ENCODE results near the gene TMCO6. TPM values are rescaled to one million over a fixed set of nuclear protein-coding genes. Genes with fewer than 3 reads are reported as not detected.
"Not testable (repeated sequence)": the region's sequence is repeated elsewhere in the genome, so short reads cannot be mapped to it uniquely, and the experiment has no call there.

Gene TMCO6
- polyA plus RNA-seq (ENCODE audit: insufficient read length in 4 of 4): 10 to 100 TPM; 15.5 to 18.8 (median 16.9) TPM

DNA sequence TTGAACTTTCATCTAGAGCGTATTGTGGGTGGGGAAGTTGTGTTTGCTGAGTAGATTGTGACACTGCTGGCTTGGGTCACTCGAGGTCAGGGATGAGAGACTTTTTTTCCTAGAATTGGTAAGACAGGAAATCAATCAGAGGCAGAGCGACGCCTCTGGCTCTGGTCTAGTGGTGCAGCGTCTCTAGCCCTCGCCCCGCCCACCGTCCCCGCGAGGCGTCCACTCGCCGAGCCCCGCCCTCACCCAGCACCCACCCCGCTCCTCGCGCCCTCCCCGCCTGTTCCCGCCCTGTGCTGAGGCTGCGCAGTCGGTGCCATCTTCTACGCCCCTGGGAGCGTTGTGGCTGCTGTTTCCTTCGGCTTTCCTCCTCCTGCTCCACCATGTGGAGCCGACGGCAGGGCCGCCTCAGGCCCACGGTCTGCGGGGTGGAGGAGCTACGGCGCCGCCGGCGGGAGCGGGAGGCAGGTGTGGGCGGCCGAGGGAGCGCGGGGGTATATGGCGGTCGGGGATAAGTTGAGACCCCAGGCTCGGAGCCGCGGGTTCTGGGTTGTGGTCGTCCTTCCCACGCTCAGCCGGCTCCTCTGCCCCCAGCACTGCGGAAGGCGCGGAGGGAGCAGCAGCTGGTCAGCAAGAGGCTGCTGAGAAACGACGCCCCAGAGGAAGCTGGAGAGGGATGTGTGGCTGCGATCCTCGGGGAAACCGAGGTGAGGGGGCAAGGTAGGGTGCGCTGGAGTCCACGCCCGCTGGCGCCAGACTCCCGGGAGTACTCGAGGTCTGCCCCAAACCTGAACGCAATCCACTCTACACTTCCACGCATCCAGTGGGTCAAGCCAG lies at the start of gene TMCO6:
TSS of gene TMCO6 (plus strand) at position 304 of the 834 bp plus-strand sequence. CDS start at position 381, 77 bp downstream.
- peak in 3 of 4 donors; percentile 81 to 87 (median 82) for DNase-seq (ENCODE audit: low read depth in 4 of 4, low spot score in 3 of 4)

DNA sequence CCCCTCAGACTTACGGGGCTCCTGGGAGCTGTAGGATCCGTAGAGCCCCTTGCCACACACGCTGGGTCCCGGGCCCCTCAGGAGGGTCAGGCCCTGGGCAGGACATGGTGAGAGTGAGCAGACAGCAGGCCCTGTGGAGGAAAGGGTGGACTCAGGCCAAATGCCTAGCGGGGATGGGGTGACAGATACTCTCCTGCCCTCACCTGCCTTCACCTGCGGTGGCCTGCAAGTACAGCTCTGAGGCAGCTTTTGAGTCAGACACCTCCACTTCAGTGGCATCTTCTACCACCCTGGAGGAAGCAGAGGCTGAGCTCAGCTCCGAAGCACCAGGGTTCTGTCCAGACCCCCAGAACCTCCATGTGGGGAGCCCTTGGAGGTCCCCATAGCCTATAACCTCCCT lies 48.4 kb upstream of the TMCO6 start:
- no peak for DNase-seq (ENCODE audit: low read depth in 4 of 4, low spot score in 3 of 4)

GRCh38 chr5:140591747-140592372 lies 47.4 kb upstream of the TMCO6 start:
- DNase-seq (ENCODE audit: low read depth in 4 of 4, low spot score in 3 of 4): no peak

DNA sequence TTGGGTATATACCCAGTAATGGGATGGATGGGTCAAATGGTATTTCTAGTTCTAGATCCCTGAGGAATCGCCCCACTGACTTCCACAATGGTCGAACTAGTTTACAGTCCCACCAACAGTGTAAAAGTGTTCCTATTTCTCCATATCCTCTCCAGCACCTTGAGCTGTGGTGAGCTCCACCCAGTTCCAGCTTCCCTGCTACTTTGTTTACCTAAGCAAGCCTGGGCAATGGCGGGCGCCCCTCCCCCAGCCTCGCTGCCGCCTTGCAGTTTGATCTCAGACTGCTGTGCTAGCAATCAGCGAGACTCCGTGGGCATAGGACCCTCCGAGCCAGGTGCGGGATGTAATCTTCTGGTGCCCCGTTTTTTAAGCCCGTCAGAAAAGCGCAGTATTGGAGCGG lies 46.2 kb upstream of the TMCO6 start:
- DNase-seq (ENCODE audit: low read depth in 4 of 4, low spot score in 3 of 4): not testable (repeated sequence)

- no peak for DNase-seq (ENCODE audit: low read depth in 4 of 4, low spot score in 3 of 4)
These were observed 45.1 kb upstream of the TMCO6 start for GRCh38 chr5:140594169-140594568.

DNA sequence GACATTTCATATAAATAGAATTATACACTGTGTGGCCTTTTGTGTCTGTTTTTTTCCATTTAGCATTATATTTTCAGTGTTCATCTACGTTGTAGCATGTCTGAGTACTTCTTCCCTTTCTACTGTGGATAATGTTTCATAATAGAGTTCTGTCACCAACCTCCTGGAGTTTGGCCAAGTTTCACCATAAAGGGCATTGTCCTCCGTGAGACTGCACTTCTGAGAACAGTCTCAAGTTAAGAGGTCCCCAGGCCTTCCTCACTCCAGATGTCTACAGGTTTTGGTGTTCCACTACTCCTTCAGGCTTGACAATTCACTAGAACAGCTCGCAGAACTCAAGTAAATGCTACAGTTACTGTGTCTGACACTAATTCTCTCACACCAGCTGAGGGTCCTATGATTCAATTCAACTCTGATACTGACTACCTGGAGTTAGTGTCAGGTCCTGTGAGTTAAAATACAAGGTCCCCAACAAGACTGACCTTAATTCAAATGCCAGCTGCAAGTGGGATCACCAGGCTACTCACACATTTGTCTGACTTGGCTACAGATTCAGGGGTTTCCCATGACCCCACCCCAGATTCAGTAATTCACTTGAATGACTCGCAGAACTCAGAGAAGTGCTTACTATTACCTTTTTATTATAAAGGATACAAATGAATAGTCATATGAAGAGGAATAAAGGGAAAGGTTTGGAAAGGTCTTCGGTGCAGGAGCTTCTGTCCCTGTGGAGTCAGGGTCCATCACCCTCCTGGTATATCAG lies 43.5 kb upstream of the TMCO6 start:
- DNase-seq (ENCODE audit: low read depth in 4 of 4, low spot score in 3 of 4): no peak

GRCh38 chr5:140596321-140596741 lies 42.9 kb upstream of the TMCO6 start:
- DNase-seq (ENCODE audit: low read depth in 4 of 4, low spot score in 3 of 4): no peak

DNA sequence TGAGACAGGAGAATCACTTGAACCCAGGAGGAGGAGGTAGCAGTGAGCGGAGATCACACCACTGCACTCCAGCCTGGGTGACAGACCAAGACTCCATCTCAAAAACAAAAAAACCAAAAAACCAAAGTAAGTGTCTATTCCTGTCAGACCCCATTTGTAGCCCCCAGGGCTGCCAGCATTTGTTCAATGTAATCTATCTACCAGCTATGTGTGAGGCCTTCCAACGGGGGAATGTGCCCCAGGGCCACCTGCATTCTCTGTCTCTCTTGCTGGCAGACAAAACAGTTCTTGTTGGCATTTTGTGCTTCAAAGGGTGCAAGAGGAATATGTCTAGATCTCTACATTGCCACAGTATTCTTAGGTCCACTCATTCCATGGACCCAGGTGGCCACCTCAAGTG lies 40.4 kb upstream of the TMCO6 start:
- no peak for DNase-seq (ENCODE audit: low read depth in 4 of 4, low spot score in 3 of 4)

DNA sequence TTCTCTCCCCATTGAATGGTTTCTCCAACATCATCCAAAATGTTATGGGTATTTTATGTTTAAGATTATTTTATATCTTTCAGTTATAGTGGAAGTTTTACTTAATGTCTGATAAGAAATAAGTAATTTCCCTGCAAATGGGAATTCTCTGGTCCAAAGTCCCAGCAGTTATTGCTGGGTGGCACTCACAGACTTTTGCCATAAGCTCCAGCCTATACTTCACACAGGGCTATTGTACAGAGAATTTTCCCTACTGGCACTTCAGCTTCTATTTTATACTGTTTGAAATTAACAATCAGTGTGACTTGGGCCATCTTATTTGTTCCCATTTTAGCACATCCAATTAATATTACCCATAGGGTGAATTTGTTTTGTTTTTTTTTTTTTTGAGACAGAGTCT lies 39.2 kb upstream of the TMCO6 start:
- no peak for DNase-seq (ENCODE audit: low read depth in 4 of 4, low spot score in 3 of 4)

GRCh38 chr5:140602147-140602546 lies 37.1 kb upstream of the TMCO6 start:
- DNase-seq (ENCODE audit: low read depth in 4 of 4, low spot score in 3 of 4): no peak

DNA sequence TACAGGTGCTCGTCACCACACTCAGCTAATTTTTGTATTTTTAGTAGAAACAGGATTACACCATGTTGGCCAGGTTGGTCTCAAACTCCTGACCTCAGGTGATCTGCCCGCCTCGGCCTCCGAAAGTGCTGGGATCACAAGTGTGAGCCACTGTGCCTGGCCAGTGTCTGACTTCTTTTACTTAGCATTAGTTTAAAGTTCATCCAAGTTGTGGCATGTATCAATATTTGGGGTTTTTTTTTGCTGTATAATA lies 35.9 kb upstream of the TMCO6 start:
- not testable (repeated sequence) for DNase-seq (ENCODE audit: low read depth in 4 of 4, low spot score in 3 of 4)

DNA sequence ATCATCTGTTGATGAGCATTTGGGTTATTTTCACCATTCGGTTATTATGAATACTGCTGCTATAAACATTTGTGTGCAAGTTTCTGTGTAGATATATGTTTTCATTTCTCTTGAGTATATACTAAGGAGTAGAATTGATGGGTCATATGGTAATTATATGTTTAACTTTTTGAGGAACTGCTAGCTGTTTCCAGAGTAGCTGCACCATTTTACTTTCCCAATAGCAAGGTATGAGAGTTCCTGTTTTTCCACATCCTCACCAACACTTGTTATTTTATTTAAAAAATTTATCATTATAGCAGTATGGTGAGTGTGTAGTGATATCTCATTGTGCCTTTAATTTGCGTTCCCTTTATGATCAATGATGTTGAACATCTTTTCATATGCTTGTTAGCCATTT lies 35.5 kb upstream of the TMCO6 start:
- DNase-seq (ENCODE audit: low read depth in 4 of 4, low spot score in 3 of 4): no peak

DNA sequence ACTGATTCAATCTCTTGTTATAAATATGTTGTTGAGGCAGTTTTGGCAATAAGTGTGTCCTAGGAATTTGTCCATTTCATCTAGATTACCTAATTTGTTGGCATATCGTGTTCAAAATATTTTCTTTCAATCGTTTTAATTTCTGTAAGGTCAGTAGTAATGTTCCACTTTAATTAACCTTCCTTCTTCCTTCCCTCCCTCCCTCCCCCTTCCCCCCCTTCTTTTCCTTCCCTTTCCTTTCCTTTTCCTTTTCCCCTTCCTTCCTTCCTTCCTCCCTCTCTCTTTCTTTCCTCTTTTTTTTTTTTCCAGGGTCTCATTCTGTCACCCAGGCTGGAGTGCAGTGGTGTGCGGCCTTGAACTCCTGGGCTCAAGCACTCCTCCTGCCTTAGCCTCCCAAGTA lies 33.4 kb upstream of the TMCO6 start:
- no peak for DNase-seq (ENCODE audit: low read depth in 4 of 4, low spot score in 3 of 4)

DNA sequence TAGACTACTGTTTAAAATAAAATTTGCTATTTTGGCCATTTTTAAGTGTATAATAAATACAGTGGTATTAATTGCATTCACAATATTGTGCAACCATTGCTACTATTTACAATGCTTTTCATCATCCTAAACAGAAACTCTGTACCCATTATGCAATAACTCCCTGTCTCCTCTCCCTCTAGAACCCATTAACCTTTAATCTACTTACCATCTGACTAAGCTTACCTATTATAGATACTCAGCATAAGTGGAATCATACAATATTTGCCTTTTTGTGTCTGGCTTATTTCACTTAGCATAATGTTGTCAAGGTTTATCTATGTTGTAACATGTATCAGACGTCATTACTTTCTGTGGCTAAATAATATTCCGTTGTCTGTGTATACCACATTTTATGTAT lies 32.2 kb upstream of the TMCO6 start:
- DNase-seq (ENCODE audit: low read depth in 4 of 4, low spot score in 3 of 4): no peak

- DNase-seq (ENCODE audit: low read depth in 4 of 4, low spot score in 3 of 4): no peak
These were observed 30.5 kb upstream of the TMCO6 start for GRCh38 chr5:140608722-140609121.

DNA sequence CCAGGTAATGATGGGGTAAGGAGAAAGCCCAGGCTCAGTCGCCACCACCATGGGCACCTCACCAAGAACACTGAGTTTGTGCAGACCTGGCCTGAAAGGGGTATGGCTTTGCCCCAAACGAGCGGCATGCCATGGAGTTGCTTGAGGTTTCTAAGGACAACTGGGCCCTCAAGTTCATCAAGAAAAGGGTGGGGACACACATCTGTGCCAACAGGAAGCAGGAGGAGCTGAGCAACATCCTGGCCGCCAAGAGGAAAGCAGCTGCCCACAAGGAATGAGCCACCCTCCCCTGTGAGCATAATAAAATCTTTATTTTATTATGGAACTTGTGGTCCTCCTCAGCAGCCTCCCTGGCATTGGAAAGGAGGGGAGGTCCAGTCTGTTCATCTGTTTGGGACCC lies 30.1 kb upstream of the TMCO6 start:
- no peak for DNase-seq (ENCODE audit: low read depth in 4 of 4, low spot score in 3 of 4)

- DNase-seq (ENCODE audit: low read depth in 4 of 4, low spot score in 3 of 4): no peak
These were observed 28.2 kb upstream of the TMCO6 start for GRCh38 chr5:140611020-140611521.

GRCh38 chr5:140622301-140622700 lies 16.9 kb upstream of the TMCO6 start:
- no peak for DNase-seq (ENCODE audit: low read depth in 4 of 4, low spot score in 3 of 4)

- DNase-seq (ENCODE audit: low read depth in 4 of 4, low spot score in 3 of 4): not testable (repeated sequence)
These were observed 16.2 kb upstream of the TMCO6 start for GRCh38 chr5:140623061-140623460.

DNA sequence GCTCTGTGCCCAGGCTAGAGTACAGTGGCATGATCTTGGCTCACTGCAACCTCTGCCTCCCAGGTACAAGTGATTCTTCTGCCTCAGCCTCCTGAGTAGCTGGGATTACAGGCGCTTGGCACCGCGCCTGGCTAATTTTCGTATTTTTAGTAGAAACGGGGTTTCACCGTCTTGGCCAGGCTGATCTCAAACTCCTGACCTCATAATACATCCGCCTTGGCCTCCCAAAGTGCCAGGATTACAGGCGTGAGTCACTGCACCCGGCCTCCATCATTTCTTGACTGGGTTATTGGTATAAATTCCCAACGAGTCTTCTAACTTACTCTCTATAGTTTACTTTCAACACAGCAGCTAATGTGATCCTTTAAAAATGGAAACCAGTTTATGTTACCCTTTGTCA lies 14.4 kb upstream of the TMCO6 start:
- DNase-seq (ENCODE audit: low read depth in 4 of 4, low spot score in 3 of 4): not testable (repeated sequence)

- no peak for DNase-seq (ENCODE audit: low read depth in 4 of 4, low spot score in 3 of 4)
These were observed 11.3 kb upstream of the TMCO6 start for GRCh38 chr5:140627972-140628371.
